ENCODE measurements around the gene APAF1. TPM values are rescaled to one million over a fixed set of nuclear protein-coding genes. Genes with fewer than 3 reads are reported as not detected.

The APAF1 gene
- total RNA-seq, 1 donor from 2014 or later, result 4.1 TPM

DNA sequence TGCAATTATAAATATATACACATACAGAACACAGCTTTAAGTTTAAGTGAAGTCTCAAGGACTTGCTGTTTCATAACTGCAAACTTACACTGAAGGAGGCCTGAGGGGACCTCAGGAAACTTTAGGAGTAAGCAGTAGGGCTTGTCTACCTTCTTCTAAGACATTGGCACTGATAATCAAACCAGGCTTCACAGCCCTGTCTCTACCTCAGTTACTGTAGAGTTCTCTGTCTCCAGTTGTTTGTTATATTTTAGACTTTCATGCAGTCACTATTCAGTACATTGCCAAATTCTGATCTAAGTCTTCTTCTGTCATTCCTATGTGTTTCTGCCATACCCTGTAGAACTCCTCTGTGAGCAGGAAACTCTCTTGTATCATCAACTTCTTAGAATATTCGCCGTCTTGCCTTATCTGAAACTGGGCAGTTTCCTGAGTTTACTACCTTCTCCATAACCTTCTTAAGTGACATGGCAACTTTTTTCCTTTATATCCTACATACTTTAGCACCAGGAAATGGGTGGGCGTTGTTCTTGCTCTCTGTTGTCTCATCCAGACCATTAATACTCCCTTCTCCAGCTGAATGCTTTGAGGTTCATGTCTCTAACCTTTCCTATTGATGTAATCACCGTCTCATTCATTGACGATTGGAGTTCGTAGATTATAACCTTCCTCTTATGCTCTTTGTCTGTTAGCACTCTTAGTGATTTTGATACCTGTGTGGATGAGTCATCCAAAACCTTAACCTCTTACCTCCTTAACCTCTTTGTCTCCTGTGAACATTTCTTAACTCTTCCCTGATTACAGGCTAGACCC lies 11.4 kb downstream of the APAF1 start:
- no peak for ATAC-seq (ENCODE audit: poor library complexity)
- DNase-seq, result no peak
- intact Hi-C loops (cut with DNase I), result no loop called here

- intact Hi-C loops (cut with DNase I), result no loop called here
Observed at GRCh38 chr12:98660521-98660920, 15.4 kb downstream of the APAF1 start.

DNA sequence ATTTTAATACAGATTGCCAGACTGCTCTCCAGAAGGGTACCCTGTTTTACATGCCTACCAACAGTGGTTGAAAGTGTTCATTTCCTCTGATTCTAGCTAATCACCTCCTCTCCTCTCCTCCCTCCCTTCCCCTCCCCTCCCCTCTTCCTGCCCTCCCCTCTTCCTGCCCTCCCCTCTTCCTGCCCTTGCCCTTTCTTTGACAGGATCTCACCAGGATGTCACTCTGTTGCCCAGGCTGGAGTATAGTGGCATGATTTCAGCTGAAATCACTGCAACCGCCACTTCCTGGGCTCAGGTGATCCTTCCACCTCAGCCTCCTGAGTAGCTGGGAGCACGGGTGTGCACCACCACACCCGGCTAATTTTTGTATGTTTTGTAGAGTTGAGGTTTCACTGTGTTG lies 24.7 kb downstream of the APAF1 start:
- ATAC-seq (ENCODE audit: poor library complexity) (no peak), DNase-seq (no peak)
- intact Hi-C loops (cut with DNase I), result no loop called here

More at GRCh38 chr12:98660521-98660920, 15.4 kb downstream of the APAF1 start:
- no peak for ATAC-seq (ENCODE audit: poor library complexity)
- DNase-seq, result no peak

- intact Hi-C loops (cut with DNase I), result no loop called here
- DNase-seq (no peak), ATAC-seq (ENCODE audit: poor library complexity) (no peak)
Observed at GRCh38 chr12:98671459-98671858, 26.4 kb downstream of the APAF1 start.

DNA sequence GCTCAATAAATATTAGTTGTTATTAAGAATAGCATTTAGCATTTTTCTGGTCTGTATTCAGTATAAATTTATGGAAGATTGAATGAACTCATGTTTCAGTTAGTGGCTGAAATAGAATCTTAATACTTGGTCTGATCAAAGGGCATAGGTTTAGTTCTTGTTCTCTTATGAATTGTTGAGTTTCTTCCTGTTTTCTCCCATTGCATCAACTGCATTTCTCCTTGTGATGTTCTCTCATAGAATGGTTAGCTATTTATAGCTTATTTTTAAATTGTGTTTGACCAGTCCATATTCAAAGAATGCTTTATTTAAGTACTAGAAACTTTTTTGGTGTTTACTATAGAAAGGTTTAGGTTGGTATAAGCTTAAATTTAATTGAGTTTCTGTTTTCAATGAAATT lies 29.8 kb downstream of the APAF1 start:
- ATAC-seq (ENCODE audit: poor library complexity) (no peak), DNase-seq (no peak)
- intact Hi-C loops (cut with DNase I), result no loop called here

DNA sequence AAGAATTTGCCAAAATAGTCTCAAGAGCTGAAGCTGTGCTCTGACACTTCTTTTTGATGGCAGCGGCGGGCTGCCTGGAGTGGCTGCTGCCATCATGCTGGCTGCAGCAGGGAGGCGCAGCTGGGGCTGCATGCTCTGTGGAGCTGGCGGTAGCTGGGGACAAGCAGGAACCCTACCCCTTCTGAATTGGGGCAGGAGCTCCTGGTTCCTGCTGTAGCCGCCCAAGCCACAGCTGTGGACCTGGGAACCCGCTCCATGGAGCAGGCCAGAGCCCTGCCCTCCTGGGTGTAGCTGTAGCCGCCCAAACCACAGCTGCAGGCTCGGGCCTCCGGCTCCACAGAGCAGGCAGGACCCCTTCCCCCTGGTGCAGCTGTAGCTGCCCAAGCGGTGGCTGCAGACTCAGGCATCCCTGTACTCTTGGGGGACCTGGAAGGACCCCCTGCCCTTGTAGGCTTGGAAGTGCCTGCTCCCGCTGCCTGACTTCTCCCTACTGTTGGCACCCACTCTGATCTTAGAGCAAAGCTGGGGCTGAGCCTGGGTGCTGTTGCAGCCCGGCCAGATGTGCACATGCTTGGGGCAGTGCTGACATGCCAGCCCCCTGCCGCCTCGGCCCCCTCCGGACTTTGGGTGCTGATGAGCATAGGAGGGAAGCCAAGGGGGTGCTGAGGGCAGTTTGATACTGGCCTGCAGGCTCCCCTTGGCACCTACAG lies 33.3 kb downstream of the APAF1 start:
- intact Hi-C loops (cut with DNase I), result no loop called here
- DNase-seq (no peak), ATAC-seq (ENCODE audit: poor library complexity) (no peak)

DNA sequence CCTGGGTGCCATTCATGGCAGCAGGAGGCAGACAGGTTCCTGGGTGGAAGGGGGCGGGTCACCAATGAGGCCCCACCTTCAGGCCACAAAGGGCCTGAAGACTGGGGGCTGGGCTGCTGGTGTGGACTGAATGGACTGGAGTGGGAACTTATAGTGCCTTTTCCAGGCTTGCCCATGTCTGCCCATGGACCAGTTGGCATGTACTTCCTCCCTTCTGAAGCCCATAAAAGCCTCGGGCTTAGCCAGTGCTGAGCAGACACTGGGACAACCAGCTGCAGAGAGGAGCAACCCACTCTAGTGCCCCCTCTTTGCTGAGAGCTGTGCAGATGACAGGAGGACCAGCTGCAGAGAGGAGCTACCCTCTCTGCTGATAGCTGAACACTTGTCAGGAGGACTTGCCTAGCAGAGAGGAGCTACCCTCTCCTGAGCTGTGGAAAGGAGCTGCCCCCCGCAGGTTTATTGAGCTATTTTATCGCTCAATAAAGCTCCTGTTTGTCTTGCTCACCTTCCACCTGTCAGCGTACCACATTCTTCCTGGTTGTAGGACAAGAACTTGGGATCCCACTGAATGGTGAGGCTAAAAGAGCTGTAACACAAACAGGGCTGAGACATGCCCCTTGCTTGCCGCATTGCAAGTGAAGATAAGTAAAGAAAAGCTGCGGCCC lies 34.0 kb downstream of the APAF1 start:
- no peak for ATAC-seq (ENCODE audit: poor library complexity)
- no peak for DNase-seq
- intact Hi-C loops (cut with DNase I), result no loop called here

GRCh38 chr12:98679611-98680005 lies 34.5 kb downstream of the APAF1 start:
- DNase-seq, result no peak
- ATAC-seq (ENCODE audit: poor library complexity), result no peak
- intact Hi-C loops (cut with DNase I), result no loop called here

GRCh38 chr12:98684199-98684598 lies 39.1 kb downstream of the APAF1 start:
- no peak for ATAC-seq (ENCODE audit: poor library complexity)
- intact Hi-C loops (cut with DNase I), result no loop called here
- DNase-seq, result no peak

GRCh38 chr12:98686603-98687002 lies 41.5 kb downstream of the APAF1 start:
- DNase-seq (no peak), ATAC-seq (ENCODE audit: poor library complexity) (no peak)
- intact Hi-C loops (cut with DNase I), result no loop called here

- DNase-seq (no peak), ATAC-seq (ENCODE audit: poor library complexity) (no peak)
- intact Hi-C loops (cut with DNase I), result no loop called here
Observed at GRCh38 chr12:98691351-98691750, 46.3 kb downstream of the APAF1 start.

GRCh38 chr12:98696036-98696646 lies 51.1 kb downstream of the APAF1 start:
- intact Hi-C loops (cut with DNase I), result no loop called here

DNA sequence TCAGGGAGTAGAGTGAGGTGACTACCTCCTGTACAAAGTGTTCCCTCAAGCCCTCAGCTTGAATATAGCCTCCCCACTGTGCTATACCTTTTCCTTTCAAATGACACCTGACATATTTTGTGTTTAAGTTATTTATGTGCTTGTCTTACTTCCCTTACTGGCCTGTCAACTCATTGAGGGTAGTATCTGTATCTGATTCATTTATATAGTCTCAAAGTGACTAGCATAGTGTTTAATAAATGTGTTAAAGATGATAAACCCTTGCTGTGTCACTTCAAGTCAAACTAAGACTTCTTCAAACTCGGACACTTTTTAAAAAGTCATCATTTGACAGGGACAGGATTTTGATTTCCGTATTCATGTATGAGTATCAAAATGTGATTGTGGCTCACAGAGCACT lies 52.1 kb downstream of the APAF1 start:
- DNase-seq (no peak), ATAC-seq (ENCODE audit: poor library complexity) (no peak)
- intact Hi-C loops (cut with DNase I), result no loop called here

More at GRCh38 chr12:98696036-98696646, 51.1 kb downstream of the APAF1 start:
- DNase-seq (no peak), ATAC-seq (ENCODE audit: poor library complexity) (no peak)

GRCh38 chr12:98698603-98699463 lies 53.7 kb downstream of the APAF1 start:
- intact Hi-C loops (cut with DNase I), result no loop called here
- DNase-seq (peak; percentile 58), ATAC-seq (ENCODE audit: poor library complexity) (peak; percentile 94)

GRCh38 chr12:98699586-98699985 lies 54.5 kb downstream of the APAF1 start:
- DNase-seq, result no peak
- ATAC-seq (ENCODE audit: poor library complexity), result peak; percentile 88
- intact Hi-C loops (cut with DNase I), result no loop called here

DNA sequence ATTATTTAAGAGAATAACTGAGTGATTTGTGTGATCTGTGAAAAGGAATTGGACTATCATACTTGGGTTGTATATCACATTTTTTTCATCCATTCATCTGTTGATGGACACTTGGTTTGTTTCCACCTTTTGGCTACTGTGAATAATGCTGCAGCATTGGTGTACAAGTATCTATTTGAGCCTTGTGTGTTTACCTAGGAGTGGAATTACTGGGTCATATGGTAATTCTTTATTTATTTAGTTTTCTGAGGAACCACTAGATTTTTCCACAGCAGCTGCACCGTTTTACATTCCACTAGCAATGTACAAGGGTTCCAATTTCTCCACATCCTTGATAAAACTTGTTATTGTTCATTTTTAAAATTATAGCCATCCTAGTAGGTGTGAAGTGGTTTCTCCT lies 56.1 kb downstream of the APAF1 start:
- intact Hi-C loops (cut with DNase I), result loop anchor here (10.0 kb wide), 1 partner anchor 294 kb away; no protein-coding TSS in a partner anchor
- no peak for DNase-seq
- no peak for ATAC-seq (ENCODE audit: poor library complexity)

DNA sequence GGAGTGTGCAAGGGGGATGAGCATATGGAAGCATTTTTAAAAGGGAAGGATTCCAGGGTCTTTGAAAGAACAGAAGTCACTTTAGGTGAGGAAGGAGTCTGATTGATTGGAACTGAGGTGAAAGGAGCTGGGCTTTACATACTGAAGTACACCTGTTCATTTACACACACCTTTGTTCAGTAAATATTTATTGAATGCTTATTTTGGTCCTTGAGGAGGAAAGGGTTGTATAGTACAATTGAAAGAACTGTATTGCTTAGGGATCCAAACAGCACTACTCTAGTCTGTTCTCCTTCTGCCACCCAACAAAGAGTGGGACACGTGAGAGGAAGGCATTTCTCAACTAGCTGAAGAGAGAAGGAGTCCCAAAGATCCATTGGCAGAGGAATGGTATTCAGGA lies 63.9 kb downstream of the APAF1 start:
- intact Hi-C loops (cut with DNase I), result loop anchor here (10.0 kb wide), 1 partner anchor 286 kb away; no protein-coding TSS in a partner anchor
- DNase-seq (no peak), ATAC-seq (ENCODE audit: poor library complexity) (no peak)

DNA sequence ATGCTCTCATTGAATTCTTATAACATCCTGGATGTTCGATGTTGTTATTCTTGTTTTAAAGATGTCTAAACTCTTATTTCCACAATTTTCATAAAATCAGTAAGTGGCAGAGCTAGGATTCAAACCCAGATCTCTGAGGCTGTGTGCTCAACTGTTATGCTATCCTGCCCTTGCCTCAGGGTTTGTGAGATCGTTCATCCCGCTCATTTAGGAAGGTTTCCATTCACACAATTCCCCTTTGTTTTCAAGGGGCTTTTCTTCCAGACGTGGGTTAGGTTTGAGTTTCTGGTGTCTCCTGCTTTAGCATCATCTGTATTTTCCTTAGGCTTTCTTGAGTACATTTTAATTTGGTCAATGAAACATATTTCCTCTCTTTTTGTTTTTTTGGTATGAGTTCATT lies 69.3 kb downstream of the APAF1 start:
- intact Hi-C loops (cut with DNase I), result no loop called here
- no peak for ATAC-seq (ENCODE audit: poor library complexity)
- DNase-seq, result no peak

All from Right ventricle myocardium superior (tissue), 1 donor.